Panc1 (cell line): ENCODE measurements around the gene NAGK. TPM values are rescaled to one million over a fixed set of nuclear protein-coding genes. Genes with fewer than 3 reads are reported as not detected.

Experiments
- ATAC-seq: fragments of 200-7000 bp; cut with Tn5 transposase; 2 replicates; pipeline ENCODE4 v1.9.1; 2020; ENCODE audit warnings: mild to moderate bottlenecking, moderate library complexity
- BruUV-seq: library from RNA; stranded (reverse); fragments of 400-500 nt; replicated peaks from 2 replicates; lab custom pipeline; 2021; lab: Mats Ljungman, UMichigan
- CTCF ChIA-PET: fragments of 300-600 bp; sonication (Branson Sonifier 250); formaldehyde crosslinking; loops from one replicate; lab custom pipeline; 2022; ENCODE audit warnings: antibody characterized with exemption; lab: Charles Lee
- POLR2A ChIA-PET: fragments of 300-600 bp; sonication (Branson Sonifier 250); formaldehyde crosslinking; loops from one replicate; lab custom pipeline; 2022; ENCODE audit warnings: antibody characterized with exemption; lab: Charles Lee
- DNase-seq: peaks from one replicate; pipeline ENCODE4 v3.0.0-alpha.2; 2010; ENCODE audit warnings: low read depth, low spot score
- H3K27ac ChIP-seq: 2 replicates; pipeline ENCODE4 v1.5.1; 2011; ENCODE audit warnings: mild to moderate bottlenecking, low read length, inconsistent platforms
- H3K27me3 ChIP-seq: fragments of 200-500 bp; sonication (Bioruptor generic); 2 replicates; pipeline ENCODE4 v1.6.0; 2014; ENCODE audit warnings: low read length, inconsistent platforms; ENCODE audit not compliant: control insufficient read depth, insufficient read depth
- H3K36me3 ChIP-seq: fragments of 200-500 bp; sonication (Bioruptor generic); 2 replicates; pipeline ENCODE4 v1.5.1; 2014; ENCODE audit warnings: inconsistent platforms, mild to moderate bottlenecking, low read length, moderate library complexity; ENCODE audit not compliant: control insufficient read depth, insufficient read depth
- H3K4me1 ChIP-seq: 2 replicates; pipeline ENCODE4 v1.5.1; 2011; ENCODE audit warnings: inconsistent platforms, mild to moderate bottlenecking, low read length, moderate library complexity; ENCODE audit not compliant: control insufficient read depth, insufficient read depth
- H3K4me3 ChIP-seq, 2 experiments: 2 replicates each; pipeline ENCODE4 v1.5.1; 2011 to 2012; ENCODE audit warnings: low read depth in 2 of 2, low read length in 2 of 2, mild to moderate bottlenecking in 2 of 2, inconsistent platforms in 1 of 2, moderate library complexity in 1 of 2
- H3K9me3 ChIP-seq: fragments of 200-500 bp; sonication (Bioruptor generic); 2 replicates; pipeline ENCODE4 v1.5.1; 2014; ENCODE audit warnings: low read depth, mild to moderate bottlenecking, inconsistent platforms, low read length, moderate library complexity; ENCODE audit not compliant: control insufficient read depth, insufficient read depth
- POLR2AphosphoS5 ChIP-seq: IDR thresholded peaks from 2 replicates; pipeline ENCODE4 v1.6.1; 2012; ENCODE audit warnings: mild to moderate bottlenecking, low read depth, low read length, moderate library complexity
- SIN3A ChIP-seq: IDR thresholded peaks from 2 replicates; pipeline ENCODE4 v1.6.1; 2012; ENCODE audit warnings: low read depth, mild to moderate bottlenecking, low read length, moderate library complexity, borderline replicate concordance; ENCODE audit not compliant: insufficient read depth
- TCF7L2 ChIP-seq: IDR thresholded peaks from 2 replicates; pipeline ENCODE4 v1.6.1; 2011; ENCODE audit warnings: mild to moderate bottlenecking, low read depth, low read length, inconsistent platforms
- in situ Hi-C: cut with HindIII; loops from 2 replicates; pipeline ENCODE4 v1.10.0; 2016; ENCODE audit warnings: low sequenced_read_pairs, low pct_unique_long_range_greater_than_20kb
- intact Hi-C: fragments of 100-400 bp; cut with micrococcal nuclease; formaldehyde crosslinking; loops from one replicate; pipeline ENCODE4 v1.10.0; 2022; ENCODE audit not compliant: unreplicated experiment
- total RNA-seq: library from RNA; stranded (reverse); gene quantifications from one replicate; pipeline ENCODE4 v1.2.1, GENCODE V29; 2021; ENCODE audit not compliant: unreplicated experiment
- TF ChIP-seq, protein P1 (sequence below), 2 experiments: IDR thresholded peaks; 2 replicates each; pipeline ENCODE4 v1.6.1; 2011 to 2012; ENCODE audit warnings: low read depth in 2 of 2, control low read depth in 1 of 2, low read length in 1 of 2, mild to moderate bottlenecking in 1 of 2, moderate library complexity in 1 of 2; ENCODE audit not compliant: insufficient read depth in 1 of 2
- TF ChIP-seq, protein P2 (sequence below): fragments of 450-650 bp; IDR thresholded peaks from 2 replicates; pipeline ENCODE4 v1.5.1; 2017; ENCODE audit warnings: mild to moderate bottlenecking

Gene NAGK
- total RNA-seq, 1 experiment from 2014 or later, result 80.2 TPM

DNA sequence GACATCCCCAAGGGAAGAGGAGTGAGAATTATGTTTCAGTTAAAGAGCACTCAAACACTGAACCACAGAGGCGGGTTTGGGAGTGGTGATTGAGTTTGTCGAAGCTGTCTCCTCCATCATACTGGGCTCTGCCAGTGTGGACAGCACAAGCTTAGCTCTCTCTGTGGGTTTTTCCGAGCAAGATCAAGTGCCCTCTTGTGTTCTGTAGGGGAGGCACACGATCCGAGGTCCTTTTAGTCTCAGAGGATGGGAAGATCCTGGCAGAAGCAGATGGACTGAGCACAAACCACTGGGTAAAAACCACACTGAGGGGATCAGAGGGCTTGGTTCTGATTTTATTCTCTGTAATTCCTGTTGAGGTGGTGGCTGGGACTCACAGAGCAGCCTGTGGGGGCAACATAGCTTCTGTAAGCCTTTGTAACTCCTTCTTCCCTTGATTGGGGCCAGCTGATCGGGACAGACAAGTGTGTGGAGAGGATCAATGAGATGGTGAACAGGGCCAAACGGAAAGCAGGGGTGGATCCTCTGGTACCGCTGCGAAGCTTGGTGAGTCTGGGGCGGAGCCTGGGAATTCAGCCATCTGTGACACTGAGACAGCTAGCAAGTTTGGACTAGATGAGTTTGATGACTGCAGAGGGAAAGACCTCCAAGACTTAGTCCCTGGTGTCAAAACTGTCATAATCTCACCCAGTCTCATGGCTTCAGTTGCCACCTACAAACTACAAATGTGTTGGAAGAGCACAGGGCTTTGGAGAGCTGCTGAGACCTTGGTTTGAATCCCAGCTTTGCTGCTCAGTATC is 2.0 kb downstream of the NAGK start:
- H3K4me1 ChIP-seq, result peaks cover 14% of the 10 kb centered on the region
- no peak overlapping the region for H3K4me3 ChIP-seq
- POLR2A ChIA-PET, result no interaction called here
- CTCF ChIA-PET, result interaction anchor here (0.6 to 0.8 kb wide), 3 partner anchors 137 to 201 kb away, joined by 5 to 8 read pairs (median 5); no protein-coding TSS in a partner anchor
- no peak for ATAC-seq
- in situ Hi-C loops, result no loop called here
- no peak overlapping the region for H3K27ac ChIP-seq
- H3K9me3 ChIP-seq, result no peaks in the 10 kb centered on the region
- no peaks in the 10 kb centered on the region; the same call in 1 of the 2 replicates for H3K36me3 ChIP-seq
- BruUV-seq, result no TSS peak
- H3K27me3 ChIP-seq, result no peaks in the 10 kb centered on the region
- DNase-seq, result no peak
- TF ChIP-seq, protein P1, sequence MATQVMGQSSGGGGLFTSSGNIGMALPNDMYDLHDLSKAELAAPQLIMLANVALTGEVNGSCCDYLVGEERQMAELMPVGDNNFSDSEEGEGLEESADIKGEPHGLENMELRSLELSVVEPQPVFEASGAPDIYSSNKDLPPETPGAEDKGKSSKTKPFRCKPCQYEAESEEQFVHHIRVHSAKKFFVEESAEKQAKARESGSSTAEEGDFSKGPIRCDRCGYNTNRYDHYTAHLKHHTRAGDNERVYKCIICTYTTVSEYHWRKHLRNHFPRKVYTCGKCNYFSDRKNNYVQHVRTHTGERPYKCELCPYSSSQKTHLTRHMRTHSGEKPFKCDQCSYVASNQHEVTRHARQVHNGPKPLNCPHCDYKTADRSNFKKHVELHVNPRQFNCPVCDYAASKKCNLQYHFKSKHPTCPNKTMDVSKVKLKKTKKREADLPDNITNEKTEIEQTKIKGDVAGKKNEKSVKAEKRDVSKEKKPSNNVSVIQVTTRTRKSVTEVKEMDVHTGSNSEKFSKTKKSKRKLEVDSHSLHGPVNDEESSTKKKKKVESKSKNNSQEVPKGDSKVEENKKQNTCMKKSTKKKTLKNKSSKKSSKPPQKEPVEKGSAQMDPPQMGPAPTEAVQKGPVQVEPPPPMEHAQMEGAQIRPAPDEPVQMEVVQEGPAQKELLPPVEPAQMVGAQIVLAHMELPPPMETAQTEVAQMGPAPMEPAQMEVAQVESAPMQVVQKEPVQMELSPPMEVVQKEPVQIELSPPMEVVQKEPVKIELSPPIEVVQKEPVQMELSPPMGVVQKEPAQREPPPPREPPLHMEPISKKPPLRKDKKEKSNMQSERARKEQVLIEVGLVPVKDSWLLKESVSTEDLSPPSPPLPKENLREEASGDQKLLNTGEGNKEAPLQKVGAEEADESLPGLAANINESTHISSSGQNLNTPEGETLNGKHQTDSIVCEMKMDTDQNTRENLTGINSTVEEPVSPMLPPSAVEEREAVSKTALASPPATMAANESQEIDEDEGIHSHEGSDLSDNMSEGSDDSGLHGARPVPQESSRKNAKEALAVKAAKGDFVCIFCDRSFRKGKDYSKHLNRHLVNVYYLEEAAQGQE (IDR thresholded peaks at IDR 0.05; ENCODE audit: insufficient read depth in 1 of 2, low read depth in 2 of 2, low read length in 1 of 2), result no peak
- TF ChIP-seq TCF7L2 (no peak), SIN3A (no peak), POLR2AphosphoS5 (no peak)
- TF ChIP-seq, protein P2, sequence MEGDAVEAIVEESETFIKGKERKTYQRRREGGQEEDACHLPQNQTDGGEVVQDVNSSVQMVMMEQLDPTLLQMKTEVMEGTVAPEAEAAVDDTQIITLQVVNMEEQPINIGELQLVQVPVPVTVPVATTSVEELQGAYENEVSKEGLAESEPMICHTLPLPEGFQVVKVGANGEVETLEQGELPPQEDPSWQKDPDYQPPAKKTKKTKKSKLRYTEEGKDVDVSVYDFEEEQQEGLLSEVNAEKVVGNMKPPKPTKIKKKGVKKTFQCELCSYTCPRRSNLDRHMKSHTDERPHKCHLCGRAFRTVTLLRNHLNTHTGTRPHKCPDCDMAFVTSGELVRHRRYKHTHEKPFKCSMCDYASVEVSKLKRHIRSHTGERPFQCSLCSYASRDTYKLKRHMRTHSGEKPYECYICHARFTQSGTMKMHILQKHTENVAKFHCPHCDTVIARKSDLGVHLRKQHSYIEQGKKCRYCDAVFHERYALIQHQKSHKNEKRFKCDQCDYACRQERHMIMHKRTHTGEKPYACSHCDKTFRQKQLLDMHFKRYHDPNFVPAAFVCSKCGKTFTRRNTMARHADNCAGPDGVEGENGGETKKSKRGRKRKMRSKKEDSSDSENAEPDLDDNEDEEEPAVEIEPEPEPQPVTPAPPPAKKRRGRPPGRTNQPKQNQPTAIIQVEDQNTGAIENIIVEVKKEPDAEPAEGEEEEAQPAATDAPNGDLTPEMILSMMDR, result no peak; the same call in 1 of the 2 replicates
- intact Hi-C loops, result no loop called here

DNA sequence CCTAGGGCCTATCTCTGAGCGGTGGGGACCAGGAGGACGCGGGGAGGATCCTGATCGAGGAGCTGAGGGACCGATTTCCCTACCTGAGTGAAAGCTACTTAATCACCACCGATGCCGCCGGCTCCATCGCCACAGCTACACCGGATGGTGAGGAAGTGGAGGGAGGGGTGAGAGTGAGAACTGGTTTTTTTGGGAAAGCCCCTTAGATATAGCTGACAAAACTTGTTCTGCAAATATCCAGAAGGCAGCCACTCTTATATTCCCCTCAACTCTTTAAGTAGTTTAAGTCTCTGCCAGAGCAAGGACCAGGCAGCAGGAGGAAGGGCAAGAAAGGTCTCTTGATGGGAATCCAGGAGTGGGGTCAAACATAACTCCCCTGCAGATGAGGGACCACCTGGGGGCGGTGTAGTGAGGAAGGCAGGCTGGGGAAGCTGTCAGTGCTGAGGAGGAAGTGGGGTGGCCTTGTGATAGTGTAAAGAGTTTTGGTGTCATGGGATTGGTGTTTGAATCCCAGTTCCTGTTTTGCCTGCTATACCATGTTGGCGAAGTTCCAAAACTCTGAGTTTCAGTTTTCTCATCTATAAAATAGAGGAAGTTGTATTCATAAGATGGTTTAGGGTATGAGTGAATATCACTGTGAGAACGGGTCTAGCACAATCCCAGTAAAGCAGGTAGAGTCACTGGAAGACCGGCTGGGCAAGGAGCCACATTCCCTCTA is 3.4 kb downstream of the NAGK start:
- no peaks in the 10 kb centered on the region for H3K9me3 ChIP-seq
- POLR2A ChIA-PET, result no interaction called here
- ATAC-seq (no peak), DNase-seq (no peak)
- H3K36me3 ChIP-seq, result no peaks in the 10 kb centered on the region; the same call in 1 of the 2 replicates
- intact Hi-C loops, result no loop called here
- no peaks in the 10 kb centered on the region for H3K27me3 ChIP-seq
- no peak overlapping the region for H3K27ac ChIP-seq
- TF ChIP-seq TCF7L2, result no peak
- TF ChIP-seq, protein P1 (IDR thresholded peaks at IDR 0.05; ENCODE audit: insufficient read depth in 1 of 2, low read depth in 2 of 2, low read length in 1 of 2), result no peak
- no peak for TF ChIP-seq SIN3A
- TF ChIP-seq POLR2AphosphoS5, result no peak
- TF ChIP-seq, protein P2, result no peak
- in situ Hi-C loops, result no loop called here
- CTCF ChIA-PET, result interaction anchor here (0.5 to 0.8 kb wide), 2 partner anchors 22 to 200 kb away, joined by 3 to 5 read pairs; no protein-coding TSS in a partner anchor
- peaks cover 14% of the 10 kb centered on the region for H3K4me1 ChIP-seq
- no peak overlapping the region for H3K4me3 ChIP-seq
- no TSS peak for BruUV-seq
